AG04449 (cell line): ENCODE results near the gene ASIC1.

Source experiments
- CTCF ChIA-PET: fragments of 350-600 bp; formaldehyde crosslinking; extraction: SDS; loops from one replicate; lab custom pipeline; 2021; ENCODE audit warnings: antibody characterized with exemption; lab: Yijun Ruan, JAX
- POLR2A ChIA-PET: fragments of 400-600, 350-600 bp; formaldehyde crosslinking; extraction: SDS; loops from one replicate; lab custom pipeline; 2020; ENCODE audit warnings: antibody characterized with exemption, inconsistent platforms; lab: Yijun Ruan, JAX
- DNase-seq: peaks from one replicate; pipeline ENCODE4 v3.0.0-alpha.2; 2010; ENCODE audit warnings: low read depth, low spot score
- H3K4me3 ChIP-seq: 2 replicates; pipeline ENCODE4 v1.5.1; 2011; ENCODE audit warnings: low read depth, mild to moderate bottlenecking, control low read depth, low read length
- TF ChIP-seq, protein P1 (sequence below): IDR thresholded peaks from one replicate; pipeline ENCODE4 v1.5.1; 2011; ENCODE audit warnings: mild to moderate bottlenecking, moderate library complexity, low read length, control low read depth, inconsistent platforms; ENCODE audit not compliant: insufficient read depth; ENCODE audit errors: missing control alignments

The ASIC1 gene

DNA sequence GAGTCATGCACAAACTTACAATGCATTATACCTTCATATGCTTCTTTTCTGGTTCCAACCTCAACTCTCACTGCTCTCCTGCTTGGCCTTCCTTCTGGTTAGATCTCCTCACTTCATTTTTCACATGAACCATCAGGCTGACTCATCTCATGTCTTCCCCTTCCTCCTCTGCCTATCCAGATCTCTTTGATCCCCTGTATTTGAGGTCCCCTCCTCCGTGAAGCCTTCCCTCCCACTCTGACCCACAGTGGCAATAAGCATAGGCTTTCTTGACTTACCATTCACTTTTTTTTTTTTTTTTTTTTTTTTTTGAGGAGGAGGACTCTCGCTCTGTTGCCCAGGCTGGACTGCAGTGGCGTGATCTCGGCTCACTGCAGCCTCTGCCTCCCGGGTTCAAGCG is 14.7 kb upstream of the ASIC1 start:
- no peak overlapping the region for H3K4me3 ChIP-seq
- ChIA-PET POLR2A (no interaction called here), CTCF (interaction anchor here (1.6 to 11.0 kb wide), 4 partner anchors 9 to 74 kb away, joined by 5 to 254 read pairs (median 62); partner anchors contain the start of gene AQP6)
- no peak for DNase-seq
- TF ChIP-seq, protein P1, sequence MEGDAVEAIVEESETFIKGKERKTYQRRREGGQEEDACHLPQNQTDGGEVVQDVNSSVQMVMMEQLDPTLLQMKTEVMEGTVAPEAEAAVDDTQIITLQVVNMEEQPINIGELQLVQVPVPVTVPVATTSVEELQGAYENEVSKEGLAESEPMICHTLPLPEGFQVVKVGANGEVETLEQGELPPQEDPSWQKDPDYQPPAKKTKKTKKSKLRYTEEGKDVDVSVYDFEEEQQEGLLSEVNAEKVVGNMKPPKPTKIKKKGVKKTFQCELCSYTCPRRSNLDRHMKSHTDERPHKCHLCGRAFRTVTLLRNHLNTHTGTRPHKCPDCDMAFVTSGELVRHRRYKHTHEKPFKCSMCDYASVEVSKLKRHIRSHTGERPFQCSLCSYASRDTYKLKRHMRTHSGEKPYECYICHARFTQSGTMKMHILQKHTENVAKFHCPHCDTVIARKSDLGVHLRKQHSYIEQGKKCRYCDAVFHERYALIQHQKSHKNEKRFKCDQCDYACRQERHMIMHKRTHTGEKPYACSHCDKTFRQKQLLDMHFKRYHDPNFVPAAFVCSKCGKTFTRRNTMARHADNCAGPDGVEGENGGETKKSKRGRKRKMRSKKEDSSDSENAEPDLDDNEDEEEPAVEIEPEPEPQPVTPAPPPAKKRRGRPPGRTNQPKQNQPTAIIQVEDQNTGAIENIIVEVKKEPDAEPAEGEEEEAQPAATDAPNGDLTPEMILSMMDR = no peak

- CTCF ChIA-PET = interaction anchor here (1.0 to 11.0 kb wide), 5 partner anchors 9 to 75 kb away, joined by 5 to 254 read pairs (median 5); partner anchors contain the start of gene AQP6
- POLR2A ChIA-PET = no interaction called here
- DNase-seq = no peak
Measured at GRCh38 chr12:50043308-50043707, 14.1 kb upstream of the ASIC1 start.

GRCh38 chr12:50043854-50044253 is 13.5 kb upstream of the ASIC1 start:
- no peak for DNase-seq
- ChIA-PET POLR2A (no interaction called here), CTCF (interaction anchor here (0.7 to 11.0 kb wide), 6 partner anchors 8 to 75 kb away, joined by 3 to 254 read pairs (median 5); partner anchors contain the start of gene AQP6)
- TF ChIP-seq, protein P1 = no peak
- no peak overlapping the region for H3K4me3 ChIP-seq

More at GRCh38 chr12:50043308-50043707, 14.1 kb upstream of the ASIC1 start:
- TF ChIP-seq, protein P1 = no peak
- no peak overlapping the region for H3K4me3 ChIP-seq

DNA sequence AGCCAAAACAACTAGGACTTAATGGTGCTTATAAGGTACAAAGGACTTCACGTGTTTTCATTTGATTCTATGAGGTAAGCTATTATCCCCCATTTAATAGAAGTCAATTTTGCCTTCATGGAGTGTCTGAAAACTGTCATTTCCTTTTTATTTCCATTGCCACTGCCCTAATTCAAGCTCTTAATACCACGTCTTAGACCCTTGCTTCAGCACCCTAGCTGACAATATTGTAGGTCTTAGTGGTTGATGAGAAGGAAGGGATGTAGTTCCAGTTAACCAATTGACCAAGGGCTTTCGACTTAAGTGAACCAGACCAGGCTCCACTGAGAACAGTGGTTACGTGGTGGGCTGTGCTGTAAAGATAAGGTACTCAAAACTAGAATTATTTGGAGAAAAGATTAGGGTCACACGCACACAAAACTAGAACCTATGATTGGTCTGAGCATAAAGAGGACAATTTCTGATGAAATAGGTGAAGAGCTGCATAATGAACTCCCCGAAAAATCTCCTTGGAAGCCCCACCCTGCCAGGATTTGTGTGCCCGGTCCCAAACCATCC is 9.6 kb upstream of the ASIC1 start:
- ChIA-PET POLR2A (no interaction called here), CTCF (interaction anchor here (1.5 to 10.7 kb wide), 6 partner anchors 7 to 81 kb away, joined by 3 to 254 read pairs (median 18); no protein-coding TSS in a partner anchor)
- TF ChIP-seq, protein P1 = no peak
- DNase-seq = no peak
- H3K4me3 ChIP-seq = no peak overlapping the region

DNA sequence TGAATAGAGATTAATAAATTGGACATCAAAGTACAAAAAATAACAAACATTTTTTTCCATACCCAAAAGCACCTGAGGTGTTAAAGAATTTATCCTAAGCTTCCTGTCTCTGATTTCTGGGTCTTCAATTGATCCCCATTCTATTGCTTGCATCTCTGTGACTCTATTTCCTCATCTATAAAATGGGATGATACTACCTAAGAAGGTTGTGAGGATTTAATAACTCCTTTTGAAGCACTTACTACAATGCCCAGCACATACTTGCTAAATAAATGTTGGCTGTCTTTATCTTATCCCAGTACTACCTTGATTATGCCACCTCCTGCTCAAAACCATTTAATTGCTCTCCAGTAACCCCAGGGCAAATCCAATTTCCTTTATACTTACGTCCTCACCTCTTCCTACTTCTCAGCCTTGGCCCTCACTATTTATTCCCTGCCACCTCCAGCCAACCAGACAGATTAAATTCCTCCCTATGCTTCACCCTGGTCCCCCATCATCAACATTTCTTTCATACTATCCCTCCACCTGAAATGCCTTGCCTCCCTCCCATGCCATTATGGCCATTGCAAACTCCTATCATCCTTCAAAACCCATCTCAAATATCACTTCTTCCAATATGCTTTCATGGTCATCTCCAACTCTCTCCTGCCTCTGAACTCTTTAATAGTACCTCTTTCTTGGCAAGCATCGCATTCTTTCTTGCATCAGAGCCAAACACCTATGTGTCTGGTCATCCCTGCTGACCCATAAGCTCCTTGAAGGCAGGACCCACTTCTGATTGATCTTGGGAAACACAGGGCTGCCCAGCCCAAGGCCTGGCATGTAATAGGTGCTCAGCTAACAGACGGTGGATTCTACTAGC is 7.9 kb upstream of the ASIC1 start:
- ChIA-PET POLR2A (no interaction called here), CTCF (interaction anchor here (1.0 to 10.7 kb wide), 12 partner anchors 9 to 182 kb away, joined by 3 to 254 read pairs (median 6); partner anchors contain the start of gene RACGAP1)
- H3K4me3 ChIP-seq = no peak overlapping the region
- TF ChIP-seq, protein P1 = no peak
- DNase-seq = no peak

DNA sequence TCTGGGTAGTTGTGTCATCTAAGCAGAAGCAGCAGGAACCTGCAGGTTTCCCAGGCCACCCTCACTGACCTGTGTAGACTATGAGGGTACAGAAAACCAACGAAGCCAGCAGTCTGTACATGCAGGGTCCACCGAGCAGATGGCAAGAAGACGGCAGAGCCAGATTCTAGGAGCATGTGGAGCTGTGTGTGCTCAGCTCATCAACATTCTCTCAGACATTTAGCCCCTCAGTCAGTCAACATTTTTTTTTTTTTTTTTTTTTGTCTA is 7.3 kb upstream of the ASIC1 start:
- no peak overlapping the region for H3K4me3 ChIP-seq
- POLR2A ChIA-PET = no interaction called here
- no peak for DNase-seq
- CTCF ChIA-PET = interaction anchor here (0.9 to 10.7 kb wide), 13 partner anchors 10 to 183 kb away, joined by 3 to 254 read pairs (median 5); partner anchors contain the start of gene RACGAP1
- TF ChIP-seq, protein P1 = no peak
